Measurements from ENCODE around the gene ANKRD61.

- no peak for TF ChIP-seq FOXA1 (IDR thresholded peaks at IDR 0.05)
- no peak for TF ChIP-seq FOXM1 (IDR thresholded peaks at IDR 0.05; ENCODE audit: borderline replicate concordance)
- TF ChIP-seq SP1 (IDR thresholded peaks at IDR 0.05): no peak
- TF ChIP-seq SUZ12 (IDR thresholded peaks at IDR 0.05): no peak
- no peak for TF ChIP-seq ZNF384 (IDR thresholded peaks at IDR 0.05)
- no peak for TF ChIP-seq TARDBP (IDR thresholded peaks at IDR 0.05)
- no peak for TF ChIP-seq BHLHE40 (IDR thresholded peaks at IDR 0.05; ENCODE audit: borderline replicate concordance)
- TF ChIP-seq PKNOX1 (IDR thresholded peaks at IDR 0.05): no peak
- TF ChIP-seq FOXK2 (IDR thresholded peaks at IDR 0.05): no peak
- no peak for TF ChIP-seq ELF4 (IDR thresholded peaks at IDR 0.05)
- no peak for TF ChIP-seq NFRKB (IDR thresholded peaks at IDR 0.05)
- TF ChIP-seq CTBP1 (IDR thresholded peaks at IDR 0.05; ENCODE audit: borderline replicate concordance): no peak
- no peak for TF ChIP-seq HDGF (IDR thresholded peaks at IDR 0.05; ENCODE audit: borderline replicate concordance)
- no peak for TF ChIP-seq ARNT (IDR thresholded peaks at IDR 0.05)
Observed at GRCh38 chr7:6023974-6024435, 7.2 kb upstream of the ANKRD61 start.

Measured in HEK293T (cell line).